ENCODE measurements around the gene WFDC5. TPM values are rescaled to one million over a fixed set of nuclear protein-coding genes. Genes with fewer than 3 reads are reported as not detected.

WFDC5 gene
- total RNA-seq, 1 donor from 2014 or later: not detected

GRCh38 chr20:45072066-45072465 is 42.9 kb downstream of the WFDC5 start:
- Histone ChIP-seq H3K9me3 (replicated peaks) (no peaks in the 10 kb centered on the region), H3K4me1 (no peaks in the 10 kb centered on the region), H3K4me3 (no peak overlapping the region), H3K27ac (replicated peaks) (no peak overlapping the region), H3K27me3 (ENCODE audit: low read depth) (no peaks in the 10 kb centered on the region), H3K36me3 (peaks cover 28% of the 10 kb centered on the region)
- no peak for TF ChIP-seq CTCF (IDR thresholded peaks at IDR 0.05; ENCODE audit: borderline replicate concordance)
- DNase-seq: no peak
- intact Hi-C loops (cut with micrococcal nuclease): no loop called here

- no peak for TF ChIP-seq CTCF (IDR thresholded peaks at IDR 0.05; ENCODE audit: borderline replicate concordance)
- no peaks in the 10 kb centered on the region for H3K27me3 ChIP-seq (ENCODE audit: low read depth)
- no peak overlapping the region for H3K4me3 ChIP-seq
- intact Hi-C loops (cut with micrococcal nuclease): no loop called here
- H3K4me1 ChIP-seq: no peaks in the 10 kb centered on the region
- DNase-seq: no peak
- no peak overlapping the region for H3K27ac ChIP-seq (replicated peaks)
- H3K9me3 ChIP-seq (replicated peaks): no peaks in the 10 kb centered on the region
- H3K36me3 ChIP-seq: peaks cover 19% of the 10 kb centered on the region
Observed at GRCh38 chr20:45070932-45071632, 43.9 kb downstream of the WFDC5 start.

- Histone ChIP-seq H3K4me3 (no peak overlapping the region), H3K9me3 (replicated peaks) (no peaks in the 10 kb centered on the region), H3K27me3 (ENCODE audit: low read depth) (no peaks in the 10 kb centered on the region), H3K4me1 (no peaks in the 10 kb centered on the region), H3K27ac (replicated peaks) (no peak overlapping the region), H3K36me3 (peaks cover 3% of the 10 kb centered on the region)
- intact Hi-C loops (cut with micrococcal nuclease): no loop called here
- TF ChIP-seq CTCF (IDR thresholded peaks at IDR 0.05; ENCODE audit: borderline replicate concordance): no peak
- no peak for DNase-seq
Observed at GRCh38 chr20:45069261-45069660, 45.7 kb downstream of the WFDC5 start.

- no peak for TF ChIP-seq CTCF (IDR thresholded peaks at IDR 0.05; ENCODE audit: borderline replicate concordance)
- H3K4me3 ChIP-seq: no peak overlapping the region
Observed at GRCh38 chr20:45067558-45067957, 47.4 kb downstream of the WFDC5 start.

GRCh38 chr20:45067087-45067486 is 47.9 kb downstream of the WFDC5 start:
- no peak for TF ChIP-seq CTCF (IDR thresholded peaks at IDR 0.05; ENCODE audit: borderline replicate concordance)

More at GRCh38 chr20:45067558-45067957, 47.4 kb downstream of the WFDC5 start:
- Histone ChIP-seq H3K27me3 (ENCODE audit: low read depth) (no peaks in the 10 kb centered on the region), H3K36me3 (no peaks in the 10 kb centered on the region), H3K4me1 (no peaks in the 10 kb centered on the region), H3K27ac (replicated peaks) (no peak overlapping the region), H3K9me3 (replicated peaks) (no peaks in the 10 kb centered on the region)
- intact Hi-C loops (cut with micrococcal nuclease): no loop called here
- DNase-seq: no peak

More at GRCh38 chr20:45067087-45067486, 47.9 kb downstream of the WFDC5 start:
- Histone ChIP-seq H3K27me3 (ENCODE audit: low read depth) (no peaks in the 10 kb centered on the region), H3K4me1 (no peaks in the 10 kb centered on the region), H3K9me3 (replicated peaks) (no peaks in the 10 kb centered on the region), H3K36me3 (no peaks in the 10 kb centered on the region), H3K27ac (replicated peaks) (no peak overlapping the region), H3K4me3 (no peak overlapping the region)
- no peak for DNase-seq
- intact Hi-C loops (cut with micrococcal nuclease): no loop called here
